ENCODE measurements around the gene CCL19.

CCL19 gene

DNA sequence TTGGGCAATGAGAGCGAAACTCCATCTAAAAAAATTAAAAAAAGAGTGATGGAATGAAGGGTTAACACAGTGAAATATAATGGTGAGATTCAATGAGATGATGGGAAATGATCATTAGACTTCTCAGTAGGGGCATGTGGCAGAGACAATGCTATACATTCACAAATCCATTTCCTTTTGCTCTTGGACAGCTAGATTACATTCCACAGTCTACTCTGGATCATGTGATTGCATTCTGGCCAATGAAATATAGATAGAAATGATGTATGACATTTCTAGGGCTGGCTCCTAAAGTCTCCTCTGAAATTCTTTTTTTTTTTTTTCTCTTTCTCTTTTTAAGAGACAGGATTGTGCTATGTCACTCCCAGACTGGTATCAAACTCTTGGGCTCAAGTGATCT lies 48.4 kb downstream of the CCL19 start:
- H3K4me3 ChIP-seq (ENCODE audit: low read depth, low read length): no peak overlapping the region
- DNase-seq (ENCODE audit: low read depth, low spot score): no peak
- TF ChIP-seq, protein P1, sequence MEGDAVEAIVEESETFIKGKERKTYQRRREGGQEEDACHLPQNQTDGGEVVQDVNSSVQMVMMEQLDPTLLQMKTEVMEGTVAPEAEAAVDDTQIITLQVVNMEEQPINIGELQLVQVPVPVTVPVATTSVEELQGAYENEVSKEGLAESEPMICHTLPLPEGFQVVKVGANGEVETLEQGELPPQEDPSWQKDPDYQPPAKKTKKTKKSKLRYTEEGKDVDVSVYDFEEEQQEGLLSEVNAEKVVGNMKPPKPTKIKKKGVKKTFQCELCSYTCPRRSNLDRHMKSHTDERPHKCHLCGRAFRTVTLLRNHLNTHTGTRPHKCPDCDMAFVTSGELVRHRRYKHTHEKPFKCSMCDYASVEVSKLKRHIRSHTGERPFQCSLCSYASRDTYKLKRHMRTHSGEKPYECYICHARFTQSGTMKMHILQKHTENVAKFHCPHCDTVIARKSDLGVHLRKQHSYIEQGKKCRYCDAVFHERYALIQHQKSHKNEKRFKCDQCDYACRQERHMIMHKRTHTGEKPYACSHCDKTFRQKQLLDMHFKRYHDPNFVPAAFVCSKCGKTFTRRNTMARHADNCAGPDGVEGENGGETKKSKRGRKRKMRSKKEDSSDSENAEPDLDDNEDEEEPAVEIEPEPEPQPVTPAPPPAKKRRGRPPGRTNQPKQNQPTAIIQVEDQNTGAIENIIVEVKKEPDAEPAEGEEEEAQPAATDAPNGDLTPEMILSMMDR (IDR thresholded peaks at IDR 0.05; ENCODE audit: low read depth, low read length): no peak
- in situ Hi-C loops (cut with HindIII; ENCODE audit: low sequenced_read_pairs): no loop called here

All from astrocyte of the spinal cord (primary cell).